Activated T-cell treated with anti-CD3 and anti-CD28 coated beads, Interleukin-2, amount 50 U/mL, for 72 hours (primary cell): ENCODE results near the gene CACNA2D3. TPM values are rescaled to one million over a fixed set of nuclear protein-coding genes. Genes with fewer than 3 reads are reported as not detected.

Experiments used
- ATAC-seq, 2 donors: fragments of 150-1000 bp; cut with Tn5 transposase; replicated peaks in 1 of 2; 2 replicates each; pipeline ENCODE4 v1.10.0; 2021; ENCODE audit warnings: moderate library complexity in 2 of 2, mild to moderate bottlenecking in 1 of 2
- DNase-seq, 2 donors: peaks; one replicate each; pipeline ENCODE4 v3.0.0; 2021 to 2022; ENCODE audit warnings: mixed read lengths in 1 of 2
- H3K27ac Mint-ChIP-seq: one replicate; pipeline ENCODE4 v1.8.0; 2022; ENCODE audit warnings: mild to moderate bottlenecking, moderate library complexity, mixed read lengths
- H3K27me3 Mint-ChIP-seq: one replicate; pipeline ENCODE4 v1.8.0; 2022; ENCODE audit warnings: low read depth, mixed read lengths
- H3K36me3 Mint-ChIP-seq, 2 donors: one replicate each; pipeline ENCODE4 v1.8.0; 2022; ENCODE audit warnings: mixed read lengths in 2 of 2, mild to moderate bottlenecking in 1 of 2; ENCODE audit not compliant: insufficient read depth in 2 of 2
- H3K4me1 Mint-ChIP-seq: one replicate; pipeline ENCODE4 v1.8.0; 2022; ENCODE audit warnings: low read depth, mixed read lengths
- H3K4me3 Mint-ChIP-seq, 2 donors: one replicate each; pipeline ENCODE4 v1.8.0; 2022; ENCODE audit warnings: mild to moderate bottlenecking in 2 of 2, mixed read lengths in 2 of 2, moderate library complexity in 2 of 2
- H3K9me3 Mint-ChIP-seq, 2 donors: one replicate each; pipeline ENCODE4 v1.8.0; 2022; ENCODE audit warnings: mixed read lengths in 2 of 2
- total RNA-seq, 2 donors: library from RNA; stranded (reverse); gene quantifications; one replicate each; pipeline ENCODE4 v1.2.3, GENCODE V29; 2022

CACNA2D3 gene
- total RNA-seq, 2 donors from 2014 or later = not detected

DNA sequence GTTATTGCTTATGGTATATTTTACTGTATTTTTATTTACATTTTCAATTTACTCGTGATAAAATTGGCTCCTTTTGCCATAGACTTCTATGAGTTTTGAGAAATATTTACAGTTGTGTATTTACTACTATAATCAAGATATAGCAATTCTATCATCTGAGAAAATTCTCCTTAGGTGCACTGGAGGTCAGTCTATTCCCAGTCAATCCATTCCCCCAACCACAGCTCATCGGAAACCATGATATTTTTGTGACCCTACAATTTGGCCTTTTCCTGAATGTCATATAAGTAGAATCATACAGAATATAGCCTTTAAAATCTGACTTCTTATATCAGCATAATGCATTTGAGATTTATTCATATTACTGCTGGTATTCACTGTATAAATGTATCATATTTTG is 920.2 kb downstream of the CACNA2D3 start:
- H3K27me3 Mint-ChIP-seq = no peaks in the 10 kb centered on the region

DNA sequence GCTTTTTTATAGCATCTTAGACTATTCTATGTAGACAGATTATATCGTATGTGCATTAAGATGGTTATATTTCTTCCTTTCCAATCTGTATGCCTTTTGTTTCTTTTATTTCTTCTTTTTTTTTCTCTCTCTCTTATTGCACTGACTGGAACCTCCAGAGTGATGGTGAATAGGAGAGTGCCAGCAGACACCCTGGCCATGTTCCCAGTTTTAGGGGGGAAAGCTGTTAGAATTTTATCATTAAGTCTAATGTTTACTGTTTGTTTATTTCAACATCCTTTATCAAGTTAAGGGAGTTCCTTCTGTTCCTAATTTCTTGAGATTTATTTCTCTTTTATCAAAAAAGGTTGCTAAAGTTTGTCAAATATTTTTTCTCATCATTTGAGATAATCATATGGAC is 922.1 kb downstream of the CACNA2D3 start:
- Mint-ChIP-seq H3K27ac (no peak overlapping the region), H3K9me3 (peaks cover 5 to 7% of the 10 kb centered on the region in 2 donors), H3K4me3 (no peak overlapping the region), H3K4me1 (no peaks in the 10 kb centered on the region), H3K36me3 (peaks cover 0 to 1% of the 10 kb centered on the region in 2 donors), H3K27me3 (no peaks in the 10 kb centered on the region)
- DNase-seq (no peak), ATAC-seq (no peak)

More for the DNA sequence above, 920.2 kb downstream of the CACNA2D3 start:
- H3K27ac Mint-ChIP-seq = no peak overlapping the region
- peaks cover 3 to 6% of the 10 kb centered on the region in 2 donors for H3K9me3 Mint-ChIP-seq
- no peaks in the 10 kb centered on the region for H3K36me3 Mint-ChIP-seq
- H3K4me3 Mint-ChIP-seq = no peak overlapping the region
- H3K4me1 Mint-ChIP-seq = no peaks in the 10 kb centered on the region
- DNase-seq (no peak), ATAC-seq (no peak)

DNA sequence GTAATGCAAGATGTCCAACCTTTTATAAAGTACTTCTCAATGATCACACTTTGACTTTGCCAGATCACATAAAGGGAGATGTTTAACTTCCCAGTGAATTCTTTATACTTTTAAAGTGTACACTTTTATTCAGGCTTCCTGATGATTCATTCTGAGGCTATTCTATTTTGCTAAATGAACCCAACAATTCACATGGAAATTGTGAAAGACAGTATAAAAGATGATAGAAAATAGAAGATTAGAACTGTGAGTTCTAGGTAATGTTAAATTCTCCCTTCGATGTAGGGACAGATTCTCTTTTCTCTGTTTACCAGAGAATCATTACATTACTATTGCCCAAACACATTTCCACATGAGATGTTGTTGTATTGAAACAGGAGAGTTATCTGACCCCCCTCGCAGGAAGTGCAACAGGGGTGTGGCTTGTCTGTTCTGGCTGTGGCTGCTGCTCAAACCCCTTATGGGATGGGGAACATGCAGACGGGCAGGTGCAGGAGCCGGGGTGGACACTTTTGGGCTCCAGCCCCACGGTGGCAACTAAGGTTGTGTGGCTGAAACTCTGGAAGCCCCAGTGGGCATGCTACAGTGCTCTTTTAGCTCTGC is 936.8 kb downstream of the CACNA2D3 start:
- no peak for DNase-seq
- no peaks in the 10 kb centered on the region for H3K27me3 Mint-ChIP-seq
- no peak for ATAC-seq
- peaks cover 0 to 4% of the 10 kb centered on the region in 2 donors for H3K36me3 Mint-ChIP-seq
- H3K9me3 Mint-ChIP-seq = peaks cover 6 to 11% of the 10 kb centered on the region in 2 donors
- H3K27ac Mint-ChIP-seq = no peak overlapping the region
- H3K4me1 Mint-ChIP-seq = no peaks in the 10 kb centered on the region
- H3K4me3 Mint-ChIP-seq = no peak overlapping the region

DNA sequence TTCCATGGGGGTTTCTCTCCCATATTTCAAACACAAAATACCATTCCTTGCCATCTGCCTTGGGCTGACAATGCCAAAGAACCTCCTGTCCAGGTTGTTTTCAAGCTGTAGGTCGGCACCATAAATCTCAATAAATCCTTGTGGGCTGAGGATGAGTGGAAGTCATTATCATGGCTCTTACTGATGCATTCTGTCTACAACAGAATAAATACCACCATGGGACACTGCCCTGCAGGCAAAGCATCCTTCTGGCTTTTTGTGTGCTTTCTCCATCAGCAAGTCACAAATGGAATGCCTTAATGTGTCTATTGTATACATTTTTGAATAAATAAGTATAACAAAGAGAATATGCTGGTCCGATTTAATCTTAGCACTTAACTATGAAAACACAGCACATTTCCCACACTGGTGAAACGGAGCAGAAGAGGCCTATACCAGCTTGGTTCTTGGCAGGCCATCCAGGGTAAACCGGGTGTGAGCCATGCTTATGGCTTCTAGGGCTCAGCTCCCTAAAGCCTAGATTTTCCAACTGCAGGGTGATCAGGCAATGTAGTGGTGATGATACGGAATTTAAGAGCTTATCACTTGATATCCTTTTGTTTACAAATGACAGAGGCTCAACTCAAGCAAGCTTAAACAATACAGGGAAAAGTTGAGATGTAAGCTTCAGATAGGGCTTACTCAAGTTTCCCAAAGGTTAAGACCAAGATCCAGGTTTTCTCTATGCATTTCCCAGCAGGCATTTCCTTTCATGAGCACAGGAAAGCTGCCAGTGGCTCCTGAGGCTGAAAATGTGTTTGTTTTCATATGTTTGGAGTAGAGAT is 938.8 kb downstream of the CACNA2D3 start:
- no peaks in the 10 kb centered on the region for H3K36me3 Mint-ChIP-seq
- DNase-seq = no peak
- no peaks in the 10 kb centered on the region for H3K4me1 Mint-ChIP-seq
- no peak for ATAC-seq
- no peak overlapping the region for H3K4me3 Mint-ChIP-seq
- H3K9me3 Mint-ChIP-seq = peaks cover 0 to 4% of the 10 kb centered on the region in 2 donors
- no peak overlapping the region for H3K27ac Mint-ChIP-seq
- no peaks in the 10 kb centered on the region for H3K27me3 Mint-ChIP-seq

DNA sequence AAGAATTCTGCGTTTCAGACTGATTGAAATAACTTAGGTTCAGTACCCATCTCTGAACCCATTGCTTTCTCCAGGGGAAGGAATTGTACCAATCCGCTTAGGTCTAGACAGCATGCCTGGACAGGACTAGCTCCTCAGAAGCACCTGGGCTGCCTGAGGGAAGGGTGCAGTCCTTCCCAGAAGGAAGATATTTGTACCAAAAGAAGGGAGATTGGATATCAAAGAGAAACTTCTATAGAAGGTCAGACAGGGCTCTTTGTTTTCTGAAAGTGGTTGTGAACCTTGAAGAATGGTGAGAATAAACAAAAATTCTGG is 939.3 kb downstream of the CACNA2D3 start:
- DNase-seq (no peak), ATAC-seq (no peak)
- H3K4me3 Mint-ChIP-seq = no peak overlapping the region
- no peaks in the 10 kb centered on the region for H3K4me1 Mint-ChIP-seq
- no peak overlapping the region for H3K27ac Mint-ChIP-seq
- peaks cover 0 to 2% of the 10 kb centered on the region in 2 donors for H3K9me3 Mint-ChIP-seq
- no peaks in the 10 kb centered on the region for H3K27me3 Mint-ChIP-seq
- H3K36me3 Mint-ChIP-seq = no peaks in the 10 kb centered on the region

DNA sequence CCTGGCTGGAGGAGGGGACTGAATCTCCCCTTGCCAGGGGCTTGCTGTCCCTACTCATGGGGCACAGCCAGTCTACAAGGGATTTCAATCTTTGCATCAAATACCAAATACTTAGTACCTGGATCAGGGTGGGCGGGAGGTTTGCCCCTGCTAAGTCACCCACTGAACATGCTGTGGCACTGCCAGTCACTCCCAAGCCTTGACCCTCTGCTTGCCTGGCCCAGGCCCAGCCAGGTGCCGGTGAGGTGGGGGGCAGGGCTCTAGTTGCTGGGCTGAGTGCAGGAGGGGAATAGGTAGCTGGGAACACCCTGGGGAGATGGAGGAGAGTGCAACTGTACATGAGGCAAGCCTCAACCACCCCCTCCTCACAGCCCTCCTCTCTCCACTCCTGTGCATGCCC is 941.8 kb downstream of the CACNA2D3 start:
- no peak overlapping the region for H3K4me3 Mint-ChIP-seq
- H3K9me3 Mint-ChIP-seq = peaks cover 0 to 2% of the 10 kb centered on the region in 2 donors
- no peaks in the 10 kb centered on the region for H3K4me1 Mint-ChIP-seq
- H3K36me3 Mint-ChIP-seq = no peaks in the 10 kb centered on the region
- ATAC-seq = no peak
- no peak for DNase-seq
- no peak overlapping the region for H3K27ac Mint-ChIP-seq
- H3K27me3 Mint-ChIP-seq = no peaks in the 10 kb centered on the region

DNA sequence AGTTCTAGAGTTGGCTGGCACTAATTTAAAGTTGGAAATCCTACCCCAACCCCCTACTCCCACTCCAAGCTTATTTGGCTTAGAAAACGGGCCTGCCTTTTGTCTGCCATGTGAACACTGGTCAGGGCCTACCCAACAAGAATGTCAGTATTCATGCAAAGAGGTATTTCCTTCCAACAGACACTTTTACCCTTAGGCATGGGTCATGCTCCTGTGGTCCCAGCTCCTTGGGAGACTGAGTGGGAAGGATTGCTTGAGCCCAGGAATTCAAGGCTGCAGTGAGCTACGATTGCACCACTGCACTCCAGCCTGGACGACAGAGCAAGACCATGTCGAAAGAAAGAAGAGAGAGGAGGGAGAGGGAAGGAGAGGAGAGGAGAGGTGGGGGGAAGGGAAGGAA is 943.0 kb downstream of the CACNA2D3 start:
- no peaks in the 10 kb centered on the region for H3K36me3 Mint-ChIP-seq
- no peaks in the 10 kb centered on the region for H3K27me3 Mint-ChIP-seq
- H3K4me3 Mint-ChIP-seq = no peak overlapping the region
- no peak for DNase-seq
- H3K4me1 Mint-ChIP-seq = no peaks in the 10 kb centered on the region
- H3K9me3 Mint-ChIP-seq = no peaks in the 10 kb centered on the region
- no peak for ATAC-seq
- H3K27ac Mint-ChIP-seq = no peak overlapping the region

DNA sequence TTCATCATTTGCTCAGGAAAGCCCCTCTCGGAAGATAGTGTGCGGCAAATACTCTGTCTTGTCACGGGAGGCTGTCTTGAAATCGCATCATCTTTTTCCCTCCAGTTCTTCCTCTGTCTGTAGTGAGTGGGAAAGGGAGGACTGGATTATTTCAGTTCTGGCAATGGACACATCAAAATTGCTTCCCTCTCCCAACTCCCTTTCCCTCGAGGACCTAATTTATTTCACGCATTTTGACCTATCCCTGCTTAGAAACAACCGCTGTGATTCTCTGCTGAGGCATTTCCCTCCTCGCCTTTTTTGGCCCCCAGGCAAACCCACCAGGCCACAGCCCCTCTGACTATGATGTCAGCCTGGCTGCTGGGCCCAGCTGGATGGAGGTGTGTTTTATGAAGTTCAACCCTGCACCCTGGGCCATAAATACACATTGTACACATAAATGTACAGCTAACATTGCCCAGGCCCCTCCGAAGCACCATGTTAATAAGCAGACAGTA is 944.2 kb downstream of the CACNA2D3 start:
- Mint-ChIP-seq H3K9me3 (peaks cover 1% of the 10 kb centered on the region in 2 donors), H3K4me3 (no peak overlapping the region), H3K36me3 (no peaks in the 10 kb centered on the region), H3K27ac (no peak overlapping the region), H3K27me3 (no peaks in the 10 kb centered on the region), H3K4me1 (no peaks in the 10 kb centered on the region)
- ATAC-seq = no peak
- no peak for DNase-seq

DNA sequence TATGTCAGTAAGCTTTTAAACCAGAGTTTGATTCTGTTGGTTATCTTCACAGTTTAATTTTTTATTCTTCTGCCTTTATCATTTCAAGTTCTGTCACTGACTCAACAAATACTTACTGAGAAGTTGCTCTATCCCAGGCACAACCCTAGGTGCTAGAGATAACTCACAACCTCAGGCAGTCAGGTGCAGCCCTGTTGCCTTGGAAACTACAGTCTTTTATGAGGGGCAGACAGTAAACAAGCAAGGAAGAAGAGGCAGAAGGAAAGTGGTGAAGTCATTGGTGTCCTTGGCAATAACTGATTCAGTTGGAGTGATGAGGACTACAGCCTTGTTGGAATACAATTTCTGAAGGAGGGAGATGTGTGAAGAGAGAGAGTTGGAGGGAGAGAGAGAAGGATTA is 947.6 kb downstream of the CACNA2D3 start:
- H3K36me3 Mint-ChIP-seq = no peaks in the 10 kb centered on the region
- H3K27ac Mint-ChIP-seq = no peak overlapping the region
- ATAC-seq (no peak), DNase-seq (no peak)
- peaks cover 4 to 5% of the 10 kb centered on the region in 2 donors for H3K9me3 Mint-ChIP-seq
- H3K27me3 Mint-ChIP-seq = no peaks in the 10 kb centered on the region
- H3K4me3 Mint-ChIP-seq = no peak overlapping the region
- no peaks in the 10 kb centered on the region for H3K4me1 Mint-ChIP-seq

DNA sequence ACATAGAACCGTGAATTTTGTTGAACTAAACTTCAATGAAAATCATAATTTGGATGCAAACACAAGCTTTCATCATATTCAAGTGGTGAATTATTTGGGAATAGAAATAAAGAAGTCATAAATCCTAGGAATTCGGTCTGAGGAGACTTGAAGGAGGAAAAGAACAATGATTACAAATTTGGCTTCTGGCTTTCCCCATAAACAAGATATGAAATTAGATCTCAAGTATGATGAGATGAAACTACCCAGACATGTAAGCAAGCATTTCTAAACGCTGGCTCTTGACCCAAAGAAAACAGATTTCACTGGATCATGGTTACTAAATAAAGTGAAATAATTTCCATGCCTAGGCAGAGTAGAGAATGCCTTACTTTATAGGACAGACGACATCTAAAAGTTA is 952.4 kb downstream of the CACNA2D3 start:
- Mint-ChIP-seq H3K27ac (no peak overlapping the region), H3K36me3 (no peaks in the 10 kb centered on the region), H3K27me3 (no peaks in the 10 kb centered on the region), H3K4me3 (no peak overlapping the region), H3K4me1 (no peaks in the 10 kb centered on the region), H3K9me3 (peaks cover 7 to 9% of the 10 kb centered on the region in 2 donors)
- ATAC-seq (no peak), DNase-seq (no peak)

DNA sequence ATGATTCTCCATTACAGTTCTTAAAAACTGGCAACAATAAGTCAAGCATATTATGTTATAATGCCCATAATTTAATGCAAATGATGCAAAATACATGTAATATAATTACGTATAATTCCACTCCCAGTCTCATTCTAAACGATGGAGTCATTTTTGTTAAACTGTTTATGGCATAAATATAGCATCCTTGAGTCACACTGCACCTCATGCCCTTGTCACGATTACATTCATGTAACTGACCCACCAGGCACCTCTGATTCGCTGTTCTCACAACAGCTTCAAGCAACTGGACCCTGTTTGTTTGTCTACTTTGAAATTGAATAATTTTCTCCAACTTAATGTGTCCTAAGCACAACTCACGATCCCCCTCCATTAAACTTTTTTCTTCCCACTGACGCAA is 953.5 kb downstream of the CACNA2D3 start:
- ATAC-seq = no peak
- DNase-seq = no peak
- Mint-ChIP-seq H3K4me3 (no peak overlapping the region), H3K36me3 (no peaks in the 10 kb centered on the region), H3K27me3 (no peaks in the 10 kb centered on the region), H3K4me1 (no peaks in the 10 kb centered on the region), H3K9me3 (peaks cover 7 to 9% of the 10 kb centered on the region in 2 donors), H3K27ac (no peak overlapping the region)

DNA sequence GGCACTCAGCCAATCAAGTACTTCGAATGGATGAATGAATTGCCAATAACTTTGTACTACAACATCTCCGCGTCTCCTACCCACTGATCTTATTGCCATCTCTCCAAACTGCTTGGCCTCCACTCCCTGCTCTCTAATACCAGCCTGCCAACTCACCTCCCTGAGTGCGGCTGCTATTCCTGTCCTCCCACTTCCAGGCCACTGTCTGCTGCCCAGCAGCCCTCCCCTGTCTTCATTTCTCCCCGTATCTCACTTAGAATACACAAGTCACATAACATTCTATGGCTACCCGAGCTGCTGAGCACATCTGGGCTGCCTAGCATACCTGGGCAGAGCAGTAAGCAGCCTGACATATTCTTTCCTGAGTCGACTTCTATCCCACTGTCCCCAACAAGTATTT is 955.4 kb downstream of the CACNA2D3 start:
- Mint-ChIP-seq H3K9me3 (peaks cover 2 to 5% of the 10 kb centered on the region in 2 donors), H3K4me3 (no peak overlapping the region), H3K36me3 (no peaks in the 10 kb centered on the region), H3K27me3 (no peaks in the 10 kb centered on the region), H3K27ac (no peak overlapping the region), H3K4me1 (no peaks in the 10 kb centered on the region)
- no peak for DNase-seq
- no peak for ATAC-seq

DNA sequence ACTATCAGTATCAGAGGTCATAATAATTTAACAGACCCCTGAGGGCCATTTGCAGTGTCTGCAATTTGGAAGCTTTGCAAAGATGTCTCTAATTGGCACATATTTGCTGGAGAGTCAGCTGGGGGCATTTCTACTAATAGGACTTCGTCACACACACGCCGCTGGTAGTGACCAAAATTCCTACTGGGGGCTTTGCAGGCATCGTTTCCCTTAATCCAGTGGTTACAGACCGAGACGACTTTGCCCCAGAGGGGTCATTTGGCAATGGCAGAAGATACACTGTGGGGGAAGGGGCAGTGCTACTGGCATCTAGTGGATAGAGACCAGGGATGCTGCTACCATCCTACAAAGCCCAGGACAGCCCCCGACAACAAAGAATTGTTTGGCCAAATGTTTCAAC is 956.5 kb downstream of the CACNA2D3 start:
- no peak for DNase-seq
- no peak for ATAC-seq
- Mint-ChIP-seq H3K36me3 (no peaks in the 10 kb centered on the region), H3K4me3 (no peak overlapping the region), H3K27ac (no peak overlapping the region), H3K9me3 (peaks cover 2 to 5% of the 10 kb centered on the region in 2 donors), H3K27me3 (no peaks in the 10 kb centered on the region), H3K4me1 (no peaks in the 10 kb centered on the region)
